Activated CD4-positive, alpha-beta T cell treated with anti-CD3 and anti-CD28 coated beads, Interleukin-10, Interleukin-2, amounts not matched to agents 100 ng/mL and 50 ng/mL, durations not matched to agents 16 hours and 8 hours (primary cell): ENCODE results near the gene S100A7.
"Not testable (repeated sequence)": the region's sequence is repeated elsewhere in the genome, so short reads cannot be mapped to it uniquely, and the experiment has no call there.

ENCODE experiments used
- DNase-seq: peaks from one replicate; pipeline ENCODE4 v3.0.0-alpha.2; 2020

The S100A7 gene

DNA sequence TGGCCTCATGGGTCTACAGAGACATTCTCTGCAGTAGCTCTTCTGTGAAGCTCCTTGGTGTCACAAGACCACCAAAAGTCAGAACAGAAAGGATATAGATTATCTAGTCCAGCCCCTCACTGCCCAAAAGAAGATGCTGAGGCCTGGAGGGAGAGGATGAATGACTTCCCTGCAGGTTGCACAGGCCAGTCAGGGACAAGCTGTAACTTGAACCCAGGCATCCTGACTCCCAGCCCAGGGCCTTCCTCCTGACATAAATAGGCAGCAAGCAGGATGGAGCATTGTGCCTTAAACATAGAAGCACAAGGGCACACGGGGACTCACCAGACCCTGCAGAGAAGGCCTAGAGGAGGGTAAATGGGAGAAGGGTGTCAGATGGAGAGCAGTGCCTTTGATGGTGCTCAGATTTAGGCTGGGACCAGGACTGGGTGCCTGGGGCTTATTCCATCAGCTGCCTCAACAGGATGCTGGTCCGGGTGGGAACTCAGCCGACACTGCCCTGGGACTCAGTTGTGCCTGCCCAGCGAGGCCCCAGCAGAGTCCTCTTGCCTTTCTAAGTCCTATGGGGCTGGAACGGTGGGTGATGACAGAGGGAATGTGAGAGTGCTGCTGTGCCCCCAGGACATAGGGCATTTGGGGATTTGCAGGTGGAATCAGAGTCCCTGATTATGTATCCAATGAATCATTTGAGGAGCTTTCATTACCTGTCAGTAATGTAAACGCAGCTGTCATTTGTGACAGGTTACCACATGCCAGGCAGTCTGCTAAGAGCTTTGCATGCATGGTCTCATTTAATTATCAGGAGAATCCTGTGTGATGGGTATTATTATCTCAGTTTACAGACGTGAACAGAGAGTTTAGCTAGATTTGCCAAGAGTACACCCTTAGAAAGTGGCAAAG lies 30.9 kb downstream of the S100A7 start:
- DNase-seq = no peak

DNA sequence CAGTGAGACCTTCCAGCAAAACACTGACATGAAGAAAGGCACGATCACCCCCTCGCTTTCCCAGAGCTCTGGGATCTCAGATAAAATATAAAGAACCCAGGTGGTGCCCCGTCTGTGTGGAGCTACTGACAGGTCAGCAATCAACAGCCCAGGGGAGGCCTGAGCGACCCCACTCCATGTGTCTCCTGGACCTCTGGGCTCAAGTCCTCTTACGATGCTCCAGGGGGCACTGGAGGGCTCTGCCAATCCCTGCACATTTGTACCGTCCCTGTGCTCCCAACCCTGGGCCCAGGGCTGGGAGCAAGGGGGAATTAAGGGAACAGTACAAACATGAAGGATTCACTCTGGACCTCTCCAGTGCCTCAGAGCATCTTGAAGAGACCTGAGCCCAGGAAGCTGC lies 31.7 kb downstream of the S100A7 start:
- no peak for DNase-seq

DNA sequence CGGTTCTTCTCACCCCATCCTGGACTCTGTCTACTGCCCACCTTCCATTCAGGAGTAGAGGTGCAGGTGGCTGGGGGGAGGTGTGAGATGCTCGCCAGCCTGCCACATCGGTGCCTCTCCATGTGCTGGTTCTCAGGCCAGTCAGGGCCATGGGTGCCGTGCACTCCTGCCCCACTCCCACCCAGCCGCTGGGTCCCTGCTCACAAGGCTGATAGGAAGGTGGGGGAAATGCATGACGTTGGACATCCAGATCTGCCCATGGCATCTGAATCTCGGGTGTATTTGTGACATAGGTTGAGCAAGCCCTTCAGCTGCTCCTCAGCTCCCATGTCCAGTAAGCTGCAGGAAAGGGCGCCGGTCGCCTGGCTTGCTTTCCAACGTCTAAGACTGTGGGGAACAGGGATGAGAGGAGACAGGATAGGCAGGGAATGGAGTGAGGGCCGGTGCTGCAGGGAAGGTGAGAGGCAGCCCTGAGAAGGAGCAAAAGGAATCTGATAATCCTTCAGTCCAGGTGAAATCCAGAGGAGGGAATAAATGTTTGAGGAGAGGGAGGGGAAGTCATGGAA lies 32.3 kb downstream of the S100A7 start:
- DNase-seq = no peak

DNA sequence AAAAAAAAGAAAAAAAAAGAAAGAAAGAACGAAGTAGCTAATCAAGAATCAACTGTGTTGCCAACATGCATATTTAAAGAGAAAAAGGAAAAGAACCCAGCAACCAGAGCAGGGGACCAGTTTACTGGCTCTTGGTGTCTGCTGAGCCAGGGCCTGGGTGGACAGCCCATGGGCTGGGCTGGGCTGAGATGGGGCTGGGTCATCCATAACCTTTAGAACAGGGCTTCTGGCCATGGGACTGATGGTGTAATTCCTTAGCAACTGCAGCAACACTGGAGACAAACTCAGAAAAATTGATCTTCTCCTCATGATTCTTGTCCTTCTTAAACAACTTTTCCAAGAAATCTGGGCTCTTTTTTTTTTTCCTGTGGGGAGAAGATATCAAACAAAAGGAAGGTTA lies 33.6 kb downstream of the S100A7 start:
- DNase-seq = no peak

DNA sequence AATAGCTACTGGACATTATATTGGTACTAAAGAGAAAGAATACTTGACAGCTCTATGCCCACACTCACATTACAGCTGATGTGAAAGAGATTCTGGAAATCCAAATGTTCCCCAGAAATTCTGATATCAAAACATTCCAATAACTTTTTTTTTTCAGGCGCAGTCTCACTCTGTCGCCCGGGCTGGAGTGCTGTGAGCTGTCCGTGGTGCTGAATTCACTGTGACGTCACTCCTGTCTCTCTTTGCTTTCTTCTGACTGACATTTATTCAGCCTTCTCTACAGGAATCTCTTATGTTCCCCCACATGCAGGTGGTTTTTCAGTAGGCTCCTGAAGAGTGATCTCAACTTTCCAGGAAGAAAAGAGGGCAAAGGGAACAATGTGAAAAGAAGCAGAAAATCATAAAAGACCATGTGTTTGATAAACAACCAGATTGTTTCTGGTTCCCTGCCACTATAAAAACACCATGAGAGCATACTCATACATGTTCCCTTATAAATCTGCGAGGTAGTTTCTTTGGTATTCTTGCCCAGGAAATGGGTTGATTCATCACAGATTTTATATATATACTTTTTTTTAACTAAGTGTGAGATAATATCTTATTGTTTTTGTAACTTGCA lies 37.9 kb downstream of the S100A7 start:
- DNase-seq = peak; percentile 47

DNA sequence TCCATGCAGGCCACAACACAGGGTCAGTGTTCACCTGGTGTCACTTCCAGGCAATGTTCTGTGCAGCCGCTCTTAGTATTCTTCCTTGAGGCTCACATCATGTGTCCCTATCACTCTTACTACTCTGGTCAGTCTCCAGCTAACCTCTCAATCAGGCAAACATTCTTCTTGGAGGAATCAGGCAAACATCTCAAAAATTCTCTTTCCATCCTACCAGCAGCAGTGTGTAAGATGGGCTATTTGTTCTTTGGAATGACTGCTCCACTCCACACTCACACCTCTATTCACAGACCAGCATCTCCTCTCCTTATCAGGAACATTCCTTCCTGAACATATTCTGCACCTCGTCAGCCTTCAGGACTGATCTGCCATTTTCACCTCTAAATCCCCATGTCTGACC lies 40.1 kb downstream of the S100A7 start:
- DNase-seq = no peak

DNA sequence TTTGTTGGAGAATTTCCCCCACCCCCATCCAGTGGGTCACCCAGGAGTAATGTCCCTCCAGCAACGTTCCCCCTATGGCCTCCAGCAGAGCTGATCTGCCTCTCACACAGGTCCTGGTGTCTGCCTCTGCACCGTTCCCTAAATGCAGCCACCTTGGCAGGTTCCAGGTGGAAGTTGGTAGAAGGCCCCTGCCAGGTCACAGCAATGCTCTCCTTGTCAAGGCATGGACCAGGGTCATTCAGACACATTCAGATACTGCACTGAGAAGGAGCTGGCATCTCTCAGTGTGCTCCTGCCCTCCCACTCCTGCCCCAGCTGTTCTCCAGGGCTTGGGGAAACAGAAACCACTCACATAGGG lies 41.0 kb downstream of the S100A7 start:
- not testable (repeated sequence) for DNase-seq

DNA sequence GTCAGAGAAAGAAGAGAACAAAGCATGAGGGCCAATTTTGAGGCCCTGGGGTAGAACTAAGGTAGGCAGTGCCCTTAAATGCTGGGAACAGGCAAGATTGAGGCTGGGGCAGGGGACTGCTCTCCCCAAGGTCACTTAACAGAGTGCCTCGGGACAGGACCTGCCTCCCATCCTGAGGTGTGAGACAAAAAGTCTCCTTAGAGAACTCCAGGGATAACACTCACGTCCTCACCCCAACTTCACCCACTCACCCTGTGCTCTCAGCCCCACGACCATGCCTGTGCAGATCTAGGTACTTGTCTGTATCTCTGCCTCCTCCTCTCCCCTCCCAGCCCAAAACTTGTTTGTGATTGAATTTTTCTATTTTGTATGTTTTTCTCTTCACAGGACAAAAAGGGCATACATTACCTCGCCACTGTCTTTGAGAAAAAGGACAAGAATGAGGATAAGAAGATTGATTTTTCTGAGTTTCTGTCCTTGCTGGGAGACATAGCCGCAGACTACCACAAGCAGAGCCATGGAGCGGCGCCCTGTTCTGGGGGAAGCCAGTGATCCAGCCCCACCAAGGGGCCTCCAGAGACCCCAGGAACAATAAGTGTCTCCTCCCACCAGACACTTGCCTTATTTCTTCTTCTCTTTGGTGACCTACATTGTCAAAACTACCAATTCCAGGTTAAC lies 41.6 kb downstream of the S100A7 start:
- not testable (repeated sequence) for DNase-seq

DNA sequence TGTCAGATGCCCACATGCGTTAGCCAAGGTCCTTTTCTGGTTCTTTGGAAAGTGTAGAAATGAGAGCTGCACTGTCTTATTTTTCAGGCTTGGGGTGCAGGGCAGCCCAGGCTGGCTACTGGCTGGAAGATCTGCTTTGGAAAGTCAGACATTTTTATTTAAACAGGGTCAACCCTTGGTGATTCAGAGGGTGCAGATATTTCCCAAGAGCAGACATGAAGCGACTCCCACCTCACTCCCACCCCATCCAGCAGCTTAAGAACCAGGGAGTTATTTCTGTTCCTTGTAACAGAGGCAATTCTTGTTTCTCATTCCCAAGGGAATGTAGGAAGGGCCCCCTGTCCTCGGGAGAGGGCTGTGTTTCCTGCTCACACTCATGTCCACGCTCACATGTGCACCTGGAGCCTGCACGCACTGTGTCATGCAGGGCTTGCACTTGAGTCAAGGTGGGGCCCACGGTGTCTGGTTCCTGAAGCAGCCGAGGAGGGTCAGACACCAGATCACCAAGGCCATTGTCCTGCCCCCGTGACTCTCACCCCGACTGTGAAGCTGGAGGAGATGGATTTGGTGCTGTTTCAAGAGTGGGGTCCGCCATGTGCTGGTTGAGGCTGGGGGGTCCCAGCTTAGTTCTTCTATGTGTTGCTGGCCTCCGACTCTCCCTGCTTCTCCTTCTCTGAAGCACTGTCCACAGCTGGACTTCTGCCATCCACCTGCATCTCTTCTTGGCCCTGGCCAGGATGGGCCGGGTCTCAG lies 43.1 kb downstream of the S100A7 start:
- DNase-seq = no peak

DNA sequence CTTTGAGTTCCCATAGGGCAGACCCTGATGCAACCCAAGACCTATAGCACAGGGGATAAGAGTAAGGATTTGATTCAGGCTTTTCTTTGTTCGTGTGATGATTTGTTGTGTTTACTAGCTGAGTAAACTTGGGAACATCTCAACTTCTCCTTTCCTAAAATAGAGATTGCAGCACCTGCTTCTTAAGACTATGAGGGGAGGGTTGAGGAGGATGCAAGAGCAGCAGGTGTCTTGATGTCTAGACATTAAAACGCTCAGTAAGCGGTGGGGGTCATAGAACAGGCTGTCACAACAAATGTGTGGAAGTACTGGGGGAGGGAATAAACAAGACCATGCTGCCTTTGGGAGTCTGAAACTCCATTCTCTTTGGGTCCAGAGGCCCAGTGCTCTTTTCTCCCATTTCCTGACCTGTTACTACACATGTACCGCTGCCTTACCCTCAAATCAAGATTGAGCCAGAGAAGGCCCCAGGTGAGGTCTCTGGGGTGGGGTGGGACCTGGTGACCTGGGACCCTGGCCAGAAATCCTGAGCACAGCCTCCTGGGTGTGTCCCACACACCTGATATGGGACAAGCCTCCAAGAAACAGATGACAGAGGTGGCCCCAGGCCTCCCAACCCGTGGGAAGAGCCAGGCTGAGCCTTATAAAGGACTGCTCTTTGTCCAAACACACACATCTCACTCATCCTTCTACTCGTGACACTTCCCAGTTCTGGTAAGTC lies 44.4 kb downstream of the S100A7 start, which contains the start of gene S100A7A:
TSS of gene S100A7A (plus strand) at position 671 of the 721 bp plus-strand sequence. CDS start 1,563 bp downstream, outside the sequence.
- no peak for DNase-seq

DNA sequence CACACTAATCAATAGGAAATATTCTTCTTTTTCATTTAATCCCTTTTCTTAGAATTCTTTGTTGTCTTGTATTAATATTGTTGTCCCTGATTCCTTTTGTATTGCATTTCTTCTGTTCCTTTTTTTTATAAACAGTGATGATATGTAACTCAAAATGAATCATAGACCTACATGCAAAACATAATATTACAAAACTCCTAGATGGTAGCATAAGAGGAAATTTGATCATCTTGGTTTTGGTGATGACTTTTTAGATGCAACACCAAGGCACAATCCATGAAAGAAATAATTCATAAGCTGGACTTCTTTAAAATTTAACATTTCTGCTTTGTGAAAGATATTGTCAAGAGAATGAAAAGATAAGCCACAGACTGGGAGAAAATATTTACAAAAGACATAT lies 46.5 kb downstream of the S100A7 start:
- not testable (repeated sequence) for DNase-seq
